Right atrium auricular region (tissue), 2 donors: ENCODE results near the gene MTRR. TPM values are rescaled to one million over a fixed set of nuclear protein-coding genes. Genes with fewer than 3 reads are reported as not detected.

Source experiments
- DNase-seq: peaks from one replicate; pipeline ENCODE4 v3.0.0-alpha.2; 2019; ENCODE audit warnings: low spot score
- H3K27ac ChIP-seq, 2 donors: fragments of 200-600 bp; sonication (generic); 1 replicate in 1 of 2; 2 replicates in 1 of 2; pipeline ENCODE4 v1.5.1; 2016 to 2019
- H3K27me3 ChIP-seq, 2 donors: fragments of 200-600 bp; sonication (generic); one replicate each; pipeline versions ENCODE4 v1.5.1 to v1.6.0; 2017 to 2019
- H3K36me3 ChIP-seq: fragments of 200-600 bp; sonication (generic); one replicate; pipeline ENCODE4 v1.5.1; 2016
- H3K4me1 ChIP-seq, 2 donors: fragments of 200-600 bp; sonication (generic); one replicate each; pipeline versions ENCODE4 v1.5.1 to v1.6.0; 2017 to 2019
- H3K4me3 ChIP-seq, 2 donors: fragments of 200-600 bp; sonication (generic); 1 replicate in 1 of 2; 2 replicates in 1 of 2; pipeline ENCODE4 v1.5.1; 2017 to 2019; ENCODE audit warnings: mild to moderate bottlenecking in 1 of 2, moderate library complexity in 1 of 2
- H3K9me3 ChIP-seq, 2 donors: fragments of 200-600 bp; sonication (generic); one replicate each; pipeline ENCODE4 v1.5.1; 2019
- total RNA-seq, 2 donors: library from RNA; depleted of rRNA; stranded (reverse); fragments of >200 nt; gene quantifications; one replicate each; pipeline ENCODE4 v1.1.0, GENCODE V29; 2016
- TF ChIP-seq, protein P1 (sequence below), 2 donors: fragments of 200-600 bp; sonication (generic); IDR thresholded peaks; one replicate each; pipeline ENCODE4 v1.5.1; 2019; ENCODE audit warnings: antibody characterized with exemption in 2 of 2

MTRR gene
- total RNA-seq, 2 donors from 2014 or later, result 16.2 to 31.3 TPM

DNA sequence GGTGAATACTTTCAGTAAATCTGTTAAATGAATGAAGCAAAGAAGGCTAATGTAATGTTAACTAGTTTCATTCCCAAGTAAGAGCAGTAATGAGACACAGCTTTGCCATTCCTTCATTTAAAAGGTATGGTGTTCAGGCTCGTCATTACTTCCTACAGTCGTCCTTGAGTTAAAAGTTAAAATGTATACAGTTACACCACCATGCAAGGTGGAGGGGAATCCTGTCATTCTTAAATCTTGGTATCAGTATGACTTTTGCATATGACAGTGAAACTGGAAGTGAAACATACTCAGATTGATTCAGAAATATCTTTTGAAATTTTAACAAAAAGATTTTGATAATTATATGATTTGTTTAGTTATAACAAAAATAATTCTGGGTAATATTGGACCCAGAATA lies 25.9 kb downstream of the MTRR start:
- Histone ChIP-seq H3K27ac (no peak overlapping the region), H3K9me3 (no peaks in the 10 kb centered on the region), H3K4me3 (no peak overlapping the region), H3K36me3 (peaks cover 86% of the 10 kb centered on the region), H3K4me1 (no peaks in the 10 kb centered on the region), H3K27me3 (no peaks in the 10 kb centered on the region)
- TF ChIP-seq, protein P1, sequence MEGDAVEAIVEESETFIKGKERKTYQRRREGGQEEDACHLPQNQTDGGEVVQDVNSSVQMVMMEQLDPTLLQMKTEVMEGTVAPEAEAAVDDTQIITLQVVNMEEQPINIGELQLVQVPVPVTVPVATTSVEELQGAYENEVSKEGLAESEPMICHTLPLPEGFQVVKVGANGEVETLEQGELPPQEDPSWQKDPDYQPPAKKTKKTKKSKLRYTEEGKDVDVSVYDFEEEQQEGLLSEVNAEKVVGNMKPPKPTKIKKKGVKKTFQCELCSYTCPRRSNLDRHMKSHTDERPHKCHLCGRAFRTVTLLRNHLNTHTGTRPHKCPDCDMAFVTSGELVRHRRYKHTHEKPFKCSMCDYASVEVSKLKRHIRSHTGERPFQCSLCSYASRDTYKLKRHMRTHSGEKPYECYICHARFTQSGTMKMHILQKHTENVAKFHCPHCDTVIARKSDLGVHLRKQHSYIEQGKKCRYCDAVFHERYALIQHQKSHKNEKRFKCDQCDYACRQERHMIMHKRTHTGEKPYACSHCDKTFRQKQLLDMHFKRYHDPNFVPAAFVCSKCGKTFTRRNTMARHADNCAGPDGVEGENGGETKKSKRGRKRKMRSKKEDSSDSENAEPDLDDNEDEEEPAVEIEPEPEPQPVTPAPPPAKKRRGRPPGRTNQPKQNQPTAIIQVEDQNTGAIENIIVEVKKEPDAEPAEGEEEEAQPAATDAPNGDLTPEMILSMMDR (IDR thresholded peaks at IDR 0.05), result no peak
- no peak for DNase-seq

DNA sequence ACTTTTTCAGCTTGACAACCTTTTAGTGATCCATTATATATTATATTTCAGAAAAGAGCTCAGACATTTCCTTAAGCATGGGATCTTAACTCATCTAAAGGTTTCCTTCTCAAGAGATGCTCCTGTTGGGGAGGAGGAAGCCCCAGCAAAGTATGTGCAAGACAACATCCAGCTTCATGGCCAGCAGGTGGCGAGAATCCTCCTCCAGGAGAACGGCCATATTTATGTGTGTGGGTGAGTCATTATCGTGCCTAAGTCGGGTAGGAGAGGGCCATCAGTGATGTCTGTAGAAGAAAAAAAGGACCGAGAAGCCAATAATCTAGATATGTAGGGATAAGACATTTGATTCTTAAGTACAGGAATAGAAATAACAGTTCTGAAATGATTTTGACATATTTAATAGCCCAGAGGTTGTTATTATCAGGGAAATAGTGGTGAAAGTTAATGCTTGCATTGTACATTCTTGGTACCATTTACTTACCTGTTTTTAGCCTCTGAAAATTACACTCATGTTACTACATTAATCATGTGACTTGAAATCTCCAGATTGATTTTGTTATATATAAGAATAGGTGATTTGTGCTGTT lies 28.2 kb downstream of the MTRR start:
- TF ChIP-seq, protein P1 (IDR thresholded peaks at IDR 0.05), result no peak
- peaks cover 86% of the 10 kb centered on the region for H3K36me3 ChIP-seq
- no peaks in the 10 kb centered on the region for H3K27me3 ChIP-seq
- no peaks in the 10 kb centered on the region for H3K9me3 ChIP-seq
- DNase-seq, result no peak
- no peak overlapping the region for H3K27ac ChIP-seq
- no peak overlapping the region for H3K4me3 ChIP-seq
- no peaks in the 10 kb centered on the region for H3K4me1 ChIP-seq

DNA sequence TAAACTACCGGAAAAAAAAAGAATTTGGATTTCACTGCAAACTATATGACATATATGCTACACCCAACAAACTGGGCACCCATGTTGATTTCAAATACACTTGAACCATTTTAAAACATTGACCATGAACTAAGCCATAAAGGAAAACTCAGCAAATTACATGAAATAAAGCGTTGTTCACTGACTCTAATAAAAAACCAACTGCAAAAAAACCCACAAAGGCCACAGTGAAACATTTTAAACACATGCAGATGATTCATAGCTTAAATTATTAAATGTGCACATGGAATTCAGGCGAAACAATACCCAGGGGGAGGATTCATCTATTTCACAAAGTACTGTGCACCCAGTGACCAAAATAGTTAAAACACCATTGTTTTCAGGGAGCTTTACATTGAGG lies 33.3 kb downstream of the MTRR start:
- peaks cover 51% of the 10 kb centered on the region for H3K36me3 ChIP-seq
- no peak overlapping the region for H3K27ac ChIP-seq
- H3K9me3 ChIP-seq, result peaks cover 0 to 3% of the 10 kb centered on the region in 2 donors
- no peak for DNase-seq
- no peak overlapping the region for H3K4me3 ChIP-seq
- TF ChIP-seq, protein P1 (IDR thresholded peaks at IDR 0.05), result no peak
- no peaks in the 10 kb centered on the region for H3K4me1 ChIP-seq
- no peaks in the 10 kb centered on the region for H3K27me3 ChIP-seq

DNA sequence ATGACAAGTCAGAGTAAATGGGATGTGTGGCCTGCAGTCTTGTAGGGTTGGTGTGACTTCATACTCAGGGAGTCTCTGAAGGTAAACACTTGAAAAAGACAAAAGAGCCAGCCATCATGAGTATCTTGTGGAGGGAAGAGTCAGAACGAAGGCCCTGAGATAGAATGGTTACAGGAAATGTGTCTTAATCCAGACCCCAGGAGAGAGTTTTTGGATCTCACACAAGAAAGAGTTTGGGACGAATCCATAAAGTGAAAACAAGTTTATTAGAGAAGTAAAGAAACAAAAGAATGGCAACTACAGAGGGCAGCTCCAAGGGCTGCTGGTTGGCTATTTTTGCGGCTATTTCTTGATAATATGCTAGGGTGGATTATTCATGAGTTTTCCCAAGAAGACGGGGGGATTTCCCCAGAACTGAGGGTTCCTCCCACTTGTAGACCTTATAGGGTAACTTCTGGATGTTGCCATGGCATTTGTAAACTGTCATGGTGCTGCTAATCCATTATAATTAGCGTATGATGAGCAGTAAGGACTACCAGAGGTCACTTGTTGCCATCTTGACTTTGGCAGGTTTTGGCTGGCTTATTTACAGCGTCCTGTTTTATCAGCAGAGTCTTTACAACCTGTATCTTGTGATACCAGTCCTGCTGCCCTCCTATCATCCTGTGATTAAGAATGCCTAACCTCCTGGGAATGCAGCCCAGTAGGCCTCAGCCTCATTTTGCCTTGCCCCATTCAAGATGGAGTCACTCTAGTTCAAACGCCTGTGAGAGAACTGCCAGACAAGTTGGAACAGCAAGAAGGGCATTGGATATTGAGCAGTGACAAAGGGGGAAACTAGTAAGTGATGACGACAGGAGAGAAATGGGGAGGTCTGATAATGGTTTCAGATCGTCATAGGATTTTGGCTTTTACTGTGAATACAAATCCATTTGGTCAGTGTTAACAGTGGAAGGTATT lies 34.0 kb downstream of the MTRR start:
- H3K27ac ChIP-seq, result no peak overlapping the region

DNA sequence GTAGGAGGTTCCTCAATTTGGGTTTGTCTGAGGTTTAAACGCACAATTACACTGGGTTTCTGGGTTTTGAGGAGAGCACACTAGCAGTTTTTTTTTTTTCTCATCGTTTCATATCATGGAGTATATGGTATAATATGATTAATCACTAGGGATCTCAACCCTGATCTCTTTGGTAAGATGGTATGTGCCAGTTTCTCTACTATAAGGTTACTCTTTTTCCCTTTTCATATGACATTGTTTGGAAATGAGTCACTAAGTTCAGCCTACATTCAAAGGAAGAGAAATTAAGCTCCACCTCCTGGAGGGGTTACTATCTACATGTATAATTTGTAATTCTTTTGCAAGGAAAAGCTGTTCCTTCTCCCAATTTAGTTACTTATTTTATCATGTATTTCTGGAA lies 35.2 kb downstream of the MTRR start:
- Histone ChIP-seq H3K4me3 (no peak overlapping the region), H3K27me3 (no peaks in the 10 kb centered on the region), H3K27ac (no peak overlapping the region), H3K9me3 (peaks cover 0 to 23% of the 10 kb centered on the region in 2 donors), H3K36me3 (peaks cover 41% of the 10 kb centered on the region), H3K4me1 (no peaks in the 10 kb centered on the region)
- TF ChIP-seq, protein P1 (IDR thresholded peaks at IDR 0.05), result no peak
- no peak for DNase-seq

More for the DNA sequence above, 34.0 kb downstream of the MTRR start:
- TF ChIP-seq, protein P1 (IDR thresholded peaks at IDR 0.05), result no peak
- H3K4me3 ChIP-seq, result no peak overlapping the region
- no peaks in the 10 kb centered on the region for H3K4me1 ChIP-seq
- H3K27me3 ChIP-seq, result no peaks in the 10 kb centered on the region
- no peak for DNase-seq
- H3K36me3 ChIP-seq, result peaks cover 45% of the 10 kb centered on the region
- H3K9me3 ChIP-seq, result peaks cover 0 to 10% of the 10 kb centered on the region in 2 donors
